Endothelial cell of umbilical vein (primary cell): ENCODE data around the gene RAMP3. TPM values are rescaled to one million over a fixed set of nuclear protein-coding genes. Genes with fewer than 3 reads are reported as not detected.

ENCODE experiments used
- BruUV-seq: library from RNA; stranded (reverse); fragments of 400-500 nt; replicated peaks from 2 replicates; lab custom pipeline; 2021; lab: Mats Ljungman, UMichigan
- CTCF ChIA-PET: fragments of 300-600, 350-600 bp; sonication (Branson Sonifier 250); formaldehyde crosslinking; loops from one replicate; lab custom pipeline; 2021; ENCODE audit warnings: antibody characterized with exemption, inconsistent platforms; lab: Charles Lee
- POLR2A ChIA-PET: fragments of 300-600, 350-600 bp; sonication (Branson Sonifier 250); formaldehyde crosslinking; loops from one replicate; lab custom pipeline; 2021; ENCODE audit warnings: antibody characterized with exemption, inconsistent platforms; lab: Charles Lee
- DNase-seq: peaks from one replicate; pipeline ENCODE4 v3.0.0-alpha.2; 2011; ENCODE audit warnings: low read depth, low spot score
- FAIRE-seq: peaks from 2 replicates; lab custom pipeline; 2011; peaks lifted over from hg19 to GRCh38; lab: Jason Lieb, UNC
- H2AFZ ChIP-seq: 2 replicates; pipeline ENCODE4 v1.6.0; 2012; ENCODE audit warnings: low read depth, low read length, control low read depth, inconsistent platforms
- H3K27ac ChIP-seq: 2 replicates; pipeline ENCODE4 v1.5.1; 2011; ENCODE audit warnings: low read depth, mild to moderate bottlenecking, control low read depth, low read length, moderate library complexity; ENCODE audit not compliant: insufficient read depth
- H3K27me3 ChIP-seq, 2 experiments: 2 replicates each; pipeline versions ENCODE4 v1.6.0 to v1.6.1; 2011; ENCODE audit warnings: low read length in 2 of 2, mixed read lengths in 1 of 2; ENCODE audit not compliant: control insufficient read depth in 2 of 2, insufficient read depth in 2 of 2
- H3K36me3 ChIP-seq, 2 experiments: 2 replicates in 1 of 2; 3 replicates in 1 of 2; pipeline ENCODE4 v1.5.1; 2011; ENCODE audit warnings: low read length in 2 of 2, mild to moderate bottlenecking in 1 of 2, moderate library complexity in 1 of 2; ENCODE audit not compliant: control insufficient read depth in 2 of 2, insufficient read depth in 2 of 2; ENCODE audit errors: extremely low read depth in 1 of 2
- H3K4me1 ChIP-seq: 3 replicates; pipeline ENCODE4 v1.5.1; 2011; ENCODE audit warnings: mild to moderate bottlenecking, low read length; ENCODE audit not compliant: control insufficient read depth, insufficient read depth; ENCODE audit errors: extremely low read depth
- H3K4me2 ChIP-seq: 2 replicates; pipeline ENCODE4 v1.6.1; 2011; ENCODE audit warnings: low read length, control low read depth, mixed read lengths; ENCODE audit not compliant: insufficient read depth
- H3K4me3 ChIP-seq, 3 experiments: fragments of 200-600 bp in 1 of 3; sonication (generic), shearing (Covaris generic) in 1 of 3; replicated peaks in 1 of 3; 2 replicates each; pipeline ENCODE4 v1.5.1; 2011 to 2016; ENCODE audit warnings: control low read depth in 3 of 3, low read length in 3 of 3, mild to moderate bottlenecking in 2 of 3, inconsistent platforms in 1 of 3, low read depth in 1 of 3, moderate library complexity in 1 of 3; ENCODE audit not compliant: insufficient read depth in 1 of 3
- H3K79me2 ChIP-seq: 2 replicates; pipeline ENCODE4 v1.6.0; 2012; ENCODE audit warnings: low read length, inconsistent platforms; ENCODE audit not compliant: control insufficient read depth, insufficient read depth
- H3K9ac ChIP-seq: replicated peaks from 2 replicates; pipeline ENCODE3; 2011; ENCODE audit warnings: low read length, control low read depth; ENCODE audit not compliant: insufficient read depth; ENCODE audit errors: extremely low read depth
- H3K9me1 ChIP-seq: replicated peaks from 3 replicates; pipeline ENCODE4 v1.6.0; 2011; ENCODE audit warnings: mild to moderate bottlenecking, low read length; ENCODE audit not compliant: control insufficient read depth, insufficient read depth; ENCODE audit errors: extremely low read depth
- H3K9me3 ChIP-seq: replicated peaks from 2 replicates; pipeline ENCODE4 v1.5.1; 2012; ENCODE audit warnings: low read length, inconsistent platforms; ENCODE audit not compliant: control insufficient read depth, insufficient read depth
- H4K20me1 ChIP-seq: replicated peaks from 2 replicates; pipeline ENCODE3; 2011; ENCODE audit warnings: mild to moderate bottlenecking, low read length; ENCODE audit not compliant: control insufficient read depth, insufficient read depth; ENCODE audit errors: extremely low read depth
- EZH2 ChIP-seq: IDR thresholded peaks from 2 replicates; pipeline ENCODE4 v1.6.1; 2012; ENCODE audit warnings: borderline replicate concordance, low read depth, mild to moderate bottlenecking, moderate library complexity, low read length, inconsistent platforms; ENCODE audit not compliant: severe bottlenecking
- FOS ChIP-seq: IDR thresholded peaks from 2 replicates; pipeline ENCODE4 v1.6.1; 2011; ENCODE audit warnings: mild to moderate bottlenecking, low read length, moderate library complexity, borderline replicate concordance; ENCODE audit not compliant: insufficient read depth
- GATA2 ChIP-seq: IDR thresholded peaks from 2 replicates; pipeline ENCODE4 v1.7.0; 2011; ENCODE audit warnings: low read depth, mild to moderate bottlenecking, moderate library complexity, mixed read lengths, low read length; ENCODE audit not compliant: insufficient read length, insufficient read depth
- JUN ChIP-seq: IDR thresholded peaks from 2 replicates; pipeline ENCODE4 v1.6.1; 2011; ENCODE audit warnings: borderline replicate concordance, low read depth; ENCODE audit not compliant: insufficient read length, insufficient read depth
- MYC ChIP-seq: IDR thresholded peaks from one replicate; pipeline ENCODE4 v1.6.1; 2011; ENCODE audit warnings: mild to moderate bottlenecking, low read depth, low read length
- POLR2A ChIP-seq: IDR thresholded peaks from 2 replicates; pipeline ENCODE4 v1.6.1; 2012; ENCODE audit warnings: low read depth, mild to moderate bottlenecking, control low read depth, low read length
- POLR2AphosphoS5 ChIP-seq: IDR thresholded peaks from 2 replicates; pipeline ENCODE4 v1.6.1; 2012; ENCODE audit warnings: low read depth, mild to moderate bottlenecking, control low read depth, low read length, moderate library complexity; ENCODE audit not compliant: insufficient read depth
- dilution Hi-C: fragments of 300-500 bp; cut with MboI; formaldehyde crosslinking; loops from one replicate; pipeline ENCODE4 v1.15.0; 2019; ENCODE audit warnings: low sequenced_read_pairs; ENCODE audit not compliant: extremely low pct_ligation_motif_present
- intact Hi-C: fragments of 100-400 bp; cut with micrococcal nuclease; formaldehyde crosslinking; loops from one replicate; pipeline ENCODE4 v1.10.0; 2022
- polyA plus RNA-seq, 4 experiments: library from polyadenylated mRNA; depleted of rRNA in 3 of 4; stranded (reverse) in 3 of 4; unstranded in 1 of 4; fragments of >200 nt; gene quantifications; 2 replicates each; pipeline versions ENCODE4 v1.2.1 to v1.2.3, GENCODE V29; 2011 to 2012; ENCODE audit warnings: missing spikeins in 1 of 4
- total RNA-seq: library from RNA; stranded (reverse); gene quantifications from 2 replicates; pipeline ENCODE4 v1.2.3, GENCODE V29; 2021
- TF ChIP-seq, protein P1 (sequence below), 2 donors: IDR thresholded peaks; 1 replicate in 1 of 2; 2 replicates in 1 of 2; pipeline ENCODE4 v1.5.1; 2011; ENCODE audit warnings: low read length in 2 of 2, mild to moderate bottlenecking in 2 of 2, moderate library complexity in 2 of 2, control low read depth in 1 of 2, inconsistent platforms in 1 of 2, low read depth in 1 of 2; ENCODE audit not compliant: insufficient read depth in 1 of 2; ENCODE audit errors: extremely low read depth in 1 of 2
- TF ChIP-seq, protein P2 (sequence below): IDR thresholded peaks from 2 replicates; pipeline ENCODE4 v1.6.1; 2011; ENCODE audit not compliant: insufficient read depth, insufficient read length

The RAMP3 gene
- total and polyA plus RNA-seq, 2 donors (not counting 3 experiments of a cell fraction or from before 2014, with no cell fraction given), result not detected

DNA sequence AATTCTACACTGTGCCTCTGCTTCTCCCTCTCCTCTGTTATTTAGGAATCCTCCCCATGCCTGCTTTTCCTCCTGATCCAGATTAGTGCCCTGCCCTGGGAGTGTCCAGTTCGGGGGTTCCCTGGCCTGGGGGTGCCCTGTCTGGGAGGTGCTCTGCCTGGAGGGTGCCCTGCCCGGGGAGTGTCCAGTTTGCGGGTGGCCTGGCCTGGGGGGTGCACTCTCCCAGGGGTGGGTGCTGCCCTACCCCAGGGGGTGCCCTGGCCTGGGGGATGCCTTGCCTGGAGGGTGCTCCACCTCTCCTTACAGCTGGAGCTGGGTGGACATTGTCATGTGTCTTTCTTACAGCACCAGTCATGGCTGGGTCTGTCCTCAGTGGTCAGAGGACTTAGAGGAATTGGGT lies 20.2 kb downstream of the RAMP3 start:
- FAIRE-seq, result no peak
- BruUV-seq, result no TSS peak
- CTCF ChIA-PET, result no interaction called here

More for the DNA sequence above, 20.2 kb downstream of the RAMP3 start:
- POLR2A ChIA-PET, result no interaction called here
- Histone ChIP-seq H3K9ac (no peak overlapping the region), H3K27me3 (peaks cover 0 to 2% of the 10 kb centered on the region in 2 experiments), H3K36me3 (no peaks in the 10 kb centered on the region), H2AFZ (no peak overlapping the region), H3K9me3 (no peaks in the 10 kb centered on the region), H3K4me2 (no peak overlapping the region), H3K27ac (no peak overlapping the region), H3K79me2 (no peaks in the 10 kb centered on the region), H3K4me3 (no peak overlapping the region), H4K20me1 (no peaks in the 10 kb centered on the region), H3K9me1 (no peaks in the 10 kb centered on the region), H3K4me1 (no peaks in the 10 kb centered on the region)
- TF ChIP-seq JUN (no peak), FOS (no peak), EZH2 (no peak), POLR2AphosphoS5 (no peak), GATA2 (no peak), POLR2A (no peak), MYC (no peak)
- TF ChIP-seq, protein P1, sequence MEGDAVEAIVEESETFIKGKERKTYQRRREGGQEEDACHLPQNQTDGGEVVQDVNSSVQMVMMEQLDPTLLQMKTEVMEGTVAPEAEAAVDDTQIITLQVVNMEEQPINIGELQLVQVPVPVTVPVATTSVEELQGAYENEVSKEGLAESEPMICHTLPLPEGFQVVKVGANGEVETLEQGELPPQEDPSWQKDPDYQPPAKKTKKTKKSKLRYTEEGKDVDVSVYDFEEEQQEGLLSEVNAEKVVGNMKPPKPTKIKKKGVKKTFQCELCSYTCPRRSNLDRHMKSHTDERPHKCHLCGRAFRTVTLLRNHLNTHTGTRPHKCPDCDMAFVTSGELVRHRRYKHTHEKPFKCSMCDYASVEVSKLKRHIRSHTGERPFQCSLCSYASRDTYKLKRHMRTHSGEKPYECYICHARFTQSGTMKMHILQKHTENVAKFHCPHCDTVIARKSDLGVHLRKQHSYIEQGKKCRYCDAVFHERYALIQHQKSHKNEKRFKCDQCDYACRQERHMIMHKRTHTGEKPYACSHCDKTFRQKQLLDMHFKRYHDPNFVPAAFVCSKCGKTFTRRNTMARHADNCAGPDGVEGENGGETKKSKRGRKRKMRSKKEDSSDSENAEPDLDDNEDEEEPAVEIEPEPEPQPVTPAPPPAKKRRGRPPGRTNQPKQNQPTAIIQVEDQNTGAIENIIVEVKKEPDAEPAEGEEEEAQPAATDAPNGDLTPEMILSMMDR (IDR thresholded peaks at IDR 0.05; ENCODE audit: extremely low read depth in 1 of 2, insufficient read depth in 1 of 2, low read depth in 1 of 2, low read length in 2 of 2), result no peak
- TF ChIP-seq, protein P2, sequence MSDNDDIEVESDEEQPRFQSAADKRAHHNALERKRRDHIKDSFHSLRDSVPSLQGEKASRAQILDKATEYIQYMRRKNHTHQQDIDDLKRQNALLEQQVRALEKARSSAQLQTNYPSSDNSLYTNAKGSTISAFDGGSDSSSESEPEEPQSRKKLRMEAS, result no peak
- DNase-seq, result no peak
- intact Hi-C loops, result no loop called here
- dilution Hi-C loops, result no loop called here
